Activated B cell treated with CpG ODN at 0.5 μM for 24 hours (primary cell): ENCODE data around the gene SLC41A3. TPM values are rescaled to one million over a fixed set of nuclear protein-coding genes. Genes with fewer than 3 reads are reported as not detected.

Experiments
- ATAC-seq: fragments of 200-7000 bp; cut with Tn5 transposase; one replicate; pipeline ENCODE4 v1.10.0; 2021; ENCODE audit warnings: low read depth, mild to moderate bottlenecking, moderate library complexity
- CTCF ChIA-PET: fragments of 350-600 bp; sonication (Branson Sonifier 250); formaldehyde crosslinking; loops from one replicate; lab custom pipeline; 2021; ENCODE audit warnings: antibody characterized with exemption; lab: Charles Lee
- POLR2A ChIA-PET: fragments of 350-600 bp; sonication (Branson Sonifier 250); formaldehyde crosslinking; loops from one replicate; lab custom pipeline; 2021; ENCODE audit warnings: antibody characterized with exemption; lab: Charles Lee
- DNase-seq: peaks from one replicate; pipeline ENCODE4 v3.0.0; 2022
- H3K27ac Mint-ChIP-seq: one replicate; pipeline ENCODE4 v1.8.0; 2020; ENCODE audit warnings: mixed read lengths
- H3K27me3 Mint-ChIP-seq: one replicate; pipeline ENCODE4 v1.8.0; 2021; ENCODE audit warnings: mixed read lengths
- H3K36me3 Mint-ChIP-seq: one replicate; pipeline ENCODE4 v1.8.0; 2021; ENCODE audit warnings: low read depth, mixed read lengths
- H3K4me1 Mint-ChIP-seq: one replicate; pipeline ENCODE4 v1.8.0; 2021; ENCODE audit warnings: mixed read lengths
- H3K4me3 Mint-ChIP-seq: one replicate; pipeline ENCODE4 v1.8.0; 2020; ENCODE audit warnings: mild to moderate bottlenecking, mixed read lengths
- H3K9me3 Mint-ChIP-seq: one replicate; pipeline ENCODE4 v1.8.0; 2020; ENCODE audit warnings: mixed read lengths
- CTCF ChIP-seq: fragments of 200-600 bp; IDR thresholded peaks from one replicate; pipeline ENCODE4 v1.8.0; 2022; ENCODE audit warnings: antibody characterized with exemption, mild to moderate bottlenecking
- intact Hi-C: fragments of 100-400 bp; cut with micrococcal nuclease; formaldehyde crosslinking; loops from one replicate; pipeline ENCODE4 v1.15.1; 2024
- total RNA-seq: library from RNA; stranded (reverse); gene quantifications from 2 replicates; pipeline ENCODE4 v1.2.3, GENCODE V29; 2022

SLC41A3 gene
- total RNA-seq, 1 donor from 2014 or later = 36.2 TPM

GRCh38 chr3:126111566-126112475, 27.9 kb upstream of the SLC41A3 start:
- Mint-ChIP-seq H3K9me3 (no peaks in the 10 kb centered on the region), H3K4me1 (no peaks in the 10 kb centered on the region), H3K27me3 (no peaks in the 10 kb centered on the region), H3K36me3 (no peaks in the 10 kb centered on the region), H3K27ac (no peak overlapping the region), H3K4me3 (no peak overlapping the region)
- CTCF ChIA-PET = no interaction called here
- DNase-seq (peak; percentile 12), ATAC-seq (no peak)
- no peak for TF ChIP-seq CTCF
- intact Hi-C loops = no loop called here
- POLR2A ChIA-PET = no interaction called here

DNA sequence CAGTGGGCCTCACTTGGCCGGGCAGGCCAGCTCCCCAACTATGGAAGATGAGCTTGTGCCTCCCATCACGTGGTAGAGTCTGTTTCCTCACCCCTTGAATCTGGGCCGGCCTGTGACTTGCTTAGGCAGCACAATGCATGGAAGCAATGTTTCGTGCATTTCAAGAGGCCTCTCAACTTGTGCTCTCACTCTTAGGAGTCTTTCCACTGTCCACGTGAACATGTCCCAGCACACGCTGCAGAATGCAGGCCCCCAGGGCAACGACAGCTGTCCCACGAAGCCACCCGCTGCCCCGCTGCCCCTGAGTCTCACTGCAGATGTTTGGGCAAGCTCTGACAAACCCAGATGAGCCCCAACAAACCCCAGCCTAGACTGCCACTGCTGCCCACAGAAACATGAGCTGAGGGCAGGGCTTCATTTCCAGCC, 27.2 kb upstream of the SLC41A3 start:
- H3K9me3 Mint-ChIP-seq = no peaks in the 10 kb centered on the region
- DNase-seq (no peak), ATAC-seq (no peak)
- ChIA-PET CTCF (no interaction called here), POLR2A (no interaction called here)
- no peak overlapping the region for H3K4me3 Mint-ChIP-seq
- intact Hi-C loops = no loop called here
- TF ChIP-seq CTCF = no peak
- no peaks in the 10 kb centered on the region for H3K4me1 Mint-ChIP-seq
- H3K27ac Mint-ChIP-seq = no peak overlapping the region
- no peaks in the 10 kb centered on the region for H3K36me3 Mint-ChIP-seq
- no peaks in the 10 kb centered on the region for H3K27me3 Mint-ChIP-seq

DNA sequence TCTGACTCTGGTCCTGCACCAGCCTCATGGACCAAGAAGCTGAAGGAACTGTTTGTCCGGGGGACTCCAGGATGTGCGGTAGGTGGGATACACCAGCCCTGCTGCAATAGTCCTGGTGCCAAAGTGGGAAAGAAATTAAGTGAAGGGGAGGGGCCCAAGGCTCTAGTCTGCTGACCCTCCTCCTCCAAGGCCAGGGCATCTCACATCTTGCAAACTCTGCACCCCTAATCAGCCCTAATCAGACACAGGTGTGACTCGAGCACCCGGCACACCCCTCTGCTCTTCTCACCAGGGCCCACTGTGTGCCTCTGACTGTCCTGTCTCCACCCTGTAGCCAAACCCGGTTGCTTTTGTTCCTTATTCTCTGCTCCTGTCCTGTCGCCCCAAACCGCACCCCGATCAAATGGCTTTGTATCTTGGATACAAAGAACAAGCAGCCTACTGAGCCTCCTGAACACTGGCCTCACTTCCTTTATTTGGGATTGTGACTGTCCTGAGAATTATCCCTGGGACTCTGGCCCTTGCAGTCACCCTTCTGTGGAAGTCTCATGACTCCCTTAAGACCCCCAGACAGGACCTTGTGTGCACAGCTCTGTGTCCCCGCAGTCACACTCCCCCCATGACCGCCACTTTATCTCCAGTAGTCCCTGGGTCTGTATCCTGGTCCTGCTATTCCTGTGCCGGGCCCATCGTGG, 26.7 kb upstream of the SLC41A3 start:
- ATAC-seq (no peak), DNase-seq (no peak)
- TF ChIP-seq CTCF = no peak
- H3K27me3 Mint-ChIP-seq = no peaks in the 10 kb centered on the region
- ChIA-PET POLR2A (no interaction called here), CTCF (no interaction called here)
- no peaks in the 10 kb centered on the region for H3K36me3 Mint-ChIP-seq
- intact Hi-C loops = no loop called here
- H3K9me3 Mint-ChIP-seq = no peaks in the 10 kb centered on the region
- H3K4me1 Mint-ChIP-seq = no peaks in the 10 kb centered on the region
- H3K27ac Mint-ChIP-seq = no peak overlapping the region
- no peak overlapping the region for H3K4me3 Mint-ChIP-seq

DNA sequence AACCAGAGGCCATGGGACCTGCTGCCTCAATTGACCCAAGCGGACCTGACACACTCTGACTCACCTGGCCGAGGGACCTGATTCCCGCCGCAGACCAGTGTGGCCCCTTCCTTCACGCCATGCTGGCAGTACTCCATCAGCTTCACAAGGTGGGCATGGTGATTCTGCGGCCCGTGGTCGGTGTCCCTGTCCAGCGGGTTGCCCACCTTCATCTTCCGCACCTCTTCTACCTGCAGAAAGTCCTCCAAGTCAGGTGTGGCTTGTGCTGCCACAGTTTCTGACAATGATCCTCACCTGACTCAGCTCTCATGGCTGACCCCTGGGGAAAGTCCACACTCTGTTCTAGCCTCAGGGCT, 25.9 kb upstream of the SLC41A3 start:
- ATAC-seq (no peak), DNase-seq (no peak)
- intact Hi-C loops = no loop called here
- H3K4me1 Mint-ChIP-seq = no peaks in the 10 kb centered on the region
- no peak for TF ChIP-seq CTCF
- H3K27me3 Mint-ChIP-seq = no peaks in the 10 kb centered on the region
- H3K36me3 Mint-ChIP-seq = no peaks in the 10 kb centered on the region
- no peak overlapping the region for H3K4me3 Mint-ChIP-seq
- no peaks in the 10 kb centered on the region for H3K9me3 Mint-ChIP-seq
- CTCF ChIA-PET = no interaction called here
- H3K27ac Mint-ChIP-seq = no peak overlapping the region
- POLR2A ChIA-PET = no interaction called here

DNA sequence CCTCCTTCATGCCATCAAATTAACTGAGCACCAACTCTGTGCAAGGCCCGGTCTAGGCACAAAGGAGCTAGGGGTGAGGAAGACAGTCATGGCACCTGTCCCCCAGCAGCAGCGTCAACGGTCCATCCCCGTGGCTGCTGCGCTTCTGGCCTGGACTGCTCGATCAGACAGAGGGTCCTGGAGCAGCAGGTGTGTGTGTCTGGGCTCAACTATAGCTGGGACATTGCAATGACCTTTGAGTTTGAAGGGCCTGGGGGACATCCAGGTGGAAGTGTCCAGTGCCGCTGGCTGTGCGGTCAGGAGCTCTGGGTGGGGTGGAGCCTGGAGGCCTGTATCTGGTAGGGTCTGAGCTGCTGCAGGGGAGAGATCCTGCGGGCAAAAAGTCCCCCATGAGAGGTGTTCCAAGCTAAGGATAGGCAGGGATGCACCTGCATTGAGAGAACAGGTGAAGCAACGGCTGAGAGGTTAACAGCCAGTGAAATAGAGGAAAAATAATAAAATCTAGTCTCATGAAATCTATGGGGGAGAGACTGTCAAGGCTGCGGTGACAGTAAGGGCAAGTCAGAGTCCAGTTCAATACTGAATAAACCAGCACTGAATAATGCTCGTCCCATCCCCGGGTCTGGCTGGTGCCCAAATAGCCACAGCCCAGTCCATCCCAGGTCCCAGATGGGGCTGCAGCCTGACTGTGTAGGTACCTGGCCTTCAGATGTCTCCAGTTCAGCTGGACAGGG, 25.4 kb upstream of the SLC41A3 start:
- CTCF ChIA-PET = no interaction called here
- intact Hi-C loops = no loop called here
- no peaks in the 10 kb centered on the region for H3K9me3 Mint-ChIP-seq
- H3K27me3 Mint-ChIP-seq = no peaks in the 10 kb centered on the region
- DNase-seq (no peak), ATAC-seq (no peak)
- H3K36me3 Mint-ChIP-seq = no peaks in the 10 kb centered on the region
- POLR2A ChIA-PET = interaction anchor here (0.6 kb wide), 1 partner anchor 193 kb away, joined by 3 read pairs; no protein-coding TSS in a partner anchor
- H3K4me1 Mint-ChIP-seq = no peaks in the 10 kb centered on the region
- H3K4me3 Mint-ChIP-seq = no peak overlapping the region
- H3K27ac Mint-ChIP-seq = no peak overlapping the region
- TF ChIP-seq CTCF = no peak
